Endothelial cell (in vitro differentiated cells): ENCODE measurements around the gene ACHE. TPM values are rescaled to one million over a fixed set of nuclear protein-coding genes. Genes with fewer than 3 reads are reported as not detected.

Experiments used
- DNase-seq: peaks from one replicate; pipeline ENCODE4 v3.0.0; 2021; ENCODE audit warnings: low spot score
- H3K27ac Mint-ChIP-seq: one replicate; pipeline ENCODE4 v1.8.0; 2021; ENCODE audit warnings: mixed read lengths, inconsistent platforms; ENCODE audit not compliant: unreplicated experiment
- H3K27me3 Mint-ChIP-seq: one replicate; pipeline ENCODE4 v1.8.0; 2021; ENCODE audit warnings: mild to moderate bottlenecking, moderate library complexity, mixed read lengths, inconsistent platforms; ENCODE audit not compliant: unreplicated experiment
- H3K36me3 Mint-ChIP-seq: one replicate; pipeline ENCODE4 v1.8.0; 2021; ENCODE audit warnings: mild to moderate bottlenecking, low read depth, mixed read lengths, inconsistent platforms; ENCODE audit not compliant: unreplicated experiment
- H3K4me1 Mint-ChIP-seq: one replicate; pipeline ENCODE4 v1.8.0; 2021; ENCODE audit warnings: mild to moderate bottlenecking, mixed read lengths, inconsistent platforms; ENCODE audit not compliant: unreplicated experiment
- H3K4me3 Mint-ChIP-seq: one replicate; pipeline ENCODE4 v1.8.0; 2021; ENCODE audit warnings: mild to moderate bottlenecking, mixed read lengths, inconsistent platforms; ENCODE audit not compliant: unreplicated experiment
- H3K9me3 Mint-ChIP-seq: one replicate; pipeline ENCODE4 v1.8.0; 2021; ENCODE audit warnings: mixed read lengths, inconsistent platforms; ENCODE audit not compliant: unreplicated experiment
- CTCF ChIP-seq: fragments of 200-600 bp; sonication (generic); IDR thresholded peaks from one replicate; pipeline ENCODE4 v1.5.0; 2021; ENCODE audit warnings: antibody characterized with exemption; ENCODE audit not compliant: unreplicated experiment
- total RNA-seq: library from RNA; stranded (reverse); fragmentation: NEBNext Ultra II Directional; extraction: Animal tissue kit (Norgen Biotek cat#: 25700); gene quantifications from one replicate; pipeline ENCODE4 v1.2.1, GENCODE V29; 2021; ENCODE audit not compliant: unreplicated experiment

Gene ACHE
- total RNA-seq, 1 donor from 2014 or later = 3.0 TPM

- no peak overlapping the region for H3K27ac Mint-ChIP-seq
- H3K27me3 Mint-ChIP-seq = peaks cover 26% of the 10 kb centered on the region
- DNase-seq = no peak
- TF ChIP-seq CTCF = no peak
- peaks cover 21% of the 10 kb centered on the region for H3K4me1 Mint-ChIP-seq
- peaks cover 6% of the 10 kb centered on the region for H3K36me3 Mint-ChIP-seq
- H3K9me3 Mint-ChIP-seq = no peaks in the 10 kb centered on the region
- no peak overlapping the region for H3K4me3 Mint-ChIP-seq
These were observed 2.3 kb downstream of the ACHE start for GRCh38 chr7:100893318-100893895.

GRCh38 chr7:100892364-100893317 lies 3.0 kb downstream of the ACHE start:
- Mint-ChIP-seq H3K36me3 (peaks cover 10% of the 10 kb centered on the region), H3K4me1 (peaks cover 29% of the 10 kb centered on the region), H3K27ac (peak overlapping the region; percentile 43), H3K27me3 (peaks cover 28% of the 10 kb centered on the region), H3K4me3 (peak overlapping the region; percentile 15), H3K9me3 (no peaks in the 10 kb centered on the region)
- TF ChIP-seq CTCF = no peak
- DNase-seq = no peak

- Mint-ChIP-seq H3K4me1 (peaks cover 38% of the 10 kb centered on the region), H3K27me3 (peaks cover 28% of the 10 kb centered on the region), H3K4me3 (peak overlapping the region; percentile 88), H3K27ac (peak overlapping the region; percentile 70), H3K9me3 (no peaks in the 10 kb centered on the region), H3K36me3 (peaks cover 19% of the 10 kb centered on the region)
- no peak for TF ChIP-seq CTCF
- no peak for DNase-seq
These were observed 4.0 kb downstream of the ACHE start for GRCh38 chr7:100891568-100892247.

- TF ChIP-seq CTCF = no peak
- Mint-ChIP-seq H3K36me3 (peaks cover 27% of the 10 kb centered on the region), H3K27me3 (peaks cover 22% of the 10 kb centered on the region), H3K4me3 (peak overlapping the region; percentile 88), H3K4me1 (peaks cover 37% of the 10 kb centered on the region), H3K9me3 (no peaks in the 10 kb centered on the region), H3K27ac (peak overlapping the region; percentile 93)
- DNase-seq = no peak
These were observed 4.8 kb downstream of the ACHE start for GRCh38 chr7:100890653-100891567.
